SK-N-MC (cell line): ENCODE measurements around the gene PAGE4.

ENCODE experiments used
- EZH2 ChIP-seq: fragments of 200-600 bp; sonication (generic); IDR thresholded peaks from one replicate; pipeline ENCODE4 v1.6.1; 2017; ENCODE audit warnings: antibody characterized with exemption
- FOXP2 ChIP-seq: optimal IDR thresholded peaks from 2 replicates; pipeline ENCODE3; 2011; ENCODE audit warnings: mild to moderate bottlenecking, moderate library complexity; ENCODE audit not compliant: insufficient read depth; ENCODE audit errors: extremely low read length, control extremely low read depth
- POLR2AphosphoS5 ChIP-seq: IDR thresholded peaks from 2 replicates; pipeline ENCODE4 v1.6.1; 2012; ENCODE audit warnings: mild to moderate bottlenecking, low read depth, low read length, borderline replicate concordance

- TF ChIP-seq FOXP2 (no peak), POLR2AphosphoS5 (no peak), EZH2 (no peak)
Observed at GRCh38 chrX:49876750-49877149, 47.6 kb downstream of the PAGE4 start.
